Keratinocyte (primary cell): ENCODE results near the gene SPATS2L. TPM values are rescaled to one million over a fixed set of nuclear protein-coding genes. Genes with fewer than 3 reads are reported as not detected.

ENCODE experiments used
- DNase-seq: peaks from one replicate; pipeline ENCODE4 v3.0.0-alpha.2; 2011; ENCODE audit warnings: low read depth, missing footprints, low spot score
- FAIRE-seq: peaks from 2 replicates; lab custom pipeline; 2011; peaks lifted over from hg19 to GRCh38; lab: Jason Lieb, UNC
- H2AFZ ChIP-seq: 2 replicates; pipeline ENCODE4 v1.6.0; 2012; ENCODE audit warnings: low read length, control low read depth, inconsistent platforms; ENCODE audit not compliant: control insufficient read depth
- H3K27ac ChIP-seq: 2 replicates; pipeline ENCODE4 v1.5.1; 2011; ENCODE audit warnings: low read length; ENCODE audit not compliant: control insufficient read depth, insufficient read depth
- H3K27me3 ChIP-seq: 3 replicates; pipeline ENCODE4 v1.6.0; 2011; ENCODE audit warnings: low read length; ENCODE audit not compliant: control insufficient read depth, insufficient read depth; ENCODE audit errors: extremely low read depth
- H3K36me3 ChIP-seq, 2 experiments: 2 replicates in 1 of 2; 3 replicates in 1 of 2; pipeline ENCODE4 v1.5.1; 2011; ENCODE audit warnings: low read length in 2 of 2, mild to moderate bottlenecking in 1 of 2; ENCODE audit not compliant: control insufficient read depth in 2 of 2, insufficient read depth in 2 of 2; ENCODE audit errors: extremely low read depth in 1 of 2
- H3K4me1 ChIP-seq: 3 replicates; pipeline ENCODE4 v1.5.1; 2011; ENCODE audit warnings: low read length; ENCODE audit not compliant: control insufficient read depth, insufficient read depth; ENCODE audit errors: extremely low read depth
- H3K4me2 ChIP-seq: 3 replicates; pipeline ENCODE4 v1.6.0; 2011; ENCODE audit warnings: low read depth, low read length; ENCODE audit not compliant: control insufficient read depth, insufficient read depth; ENCODE audit errors: extremely low read depth
- H3K4me3 ChIP-seq, 3 experiments: fragments of 200-600 bp in 1 of 3; sonication (generic) in 1 of 3; 2 replicates in 2 of 3; 3 replicates in 1 of 3; pipeline ENCODE4 v1.5.1; 2011 to 2016; ENCODE audit warnings: low read length in 3 of 3, mild to moderate bottlenecking in 3 of 3, control low read depth in 2 of 3, inconsistent platforms in 1 of 3, low read depth in 1 of 3, mixed read lengths in 1 of 3, mixed run types in 1 of 3, moderate library complexity in 1 of 3; ENCODE audit not compliant: control insufficient read depth in 2 of 3, insufficient read depth in 2 of 3; ENCODE audit errors: extremely low read depth in 1 of 3
- H3K79me2 ChIP-seq: 2 replicates; pipeline ENCODE4 v1.6.0; 2012; ENCODE audit warnings: low read length; ENCODE audit not compliant: control insufficient read depth, insufficient read depth
- H3K9ac ChIP-seq: 3 replicates; pipeline ENCODE4 v1.6.0; 2011; ENCODE audit warnings: low read length; ENCODE audit not compliant: control insufficient read depth, insufficient read depth; ENCODE audit errors: extremely low read depth
- H3K9me1 ChIP-seq: 3 replicates; pipeline ENCODE4 v1.6.0; 2011; ENCODE audit warnings: low read length; ENCODE audit not compliant: control insufficient read depth, insufficient read depth; ENCODE audit errors: extremely low read depth
- H3K9me3 ChIP-seq: 2 replicates; pipeline ENCODE4 v1.5.1; 2012; ENCODE audit warnings: low read depth, low read length; ENCODE audit not compliant: control insufficient read depth
- H4K20me1 ChIP-seq: 3 replicates; pipeline ENCODE4 v1.6.0; 2011; ENCODE audit warnings: low read length; ENCODE audit not compliant: control insufficient read depth, insufficient read depth; ENCODE audit errors: extremely low read depth
- EZH2 ChIP-seq: IDR thresholded peaks from one replicate; pipeline ENCODE4 v1.6.1; 2012; ENCODE audit warnings: inconsistent platforms, mild to moderate bottlenecking, low read length, moderate library complexity
- dilution Hi-C: fragments of 300-500 bp; cut with MboI; formaldehyde crosslinking; loops from one replicate; pipeline ENCODE4 v1.7.0; 2020; ENCODE audit warnings: low sequenced_read_pairs; ENCODE audit not compliant: extremely low pct_ligation_motif_present
- polyA plus RNA-seq, 5 experiments: library from polyadenylated mRNA; depleted of rRNA in 3 of 5; stranded (reverse) in 3 of 5; stranded (forward) in 1 of 5; unstranded in 1 of 5; fragments of >200 nt; gene quantifications; 1 replicate in 1 of 5; 2 replicates in 3 of 5; 3 replicates in 1 of 5; pipeline versions ENCODE4 v1.2.1 to v1.2.3, GENCODE V29; 2011 to 2012; ENCODE audit warnings: missing spikeins in 2 of 5, low read depth in 1 of 5, low replicate concordance in 1 of 5
- TF ChIP-seq, protein P1 (sequence below), 3 experiments: IDR thresholded peaks in 1 of 3; conservative IDR thresholded peaks in 1 of 3; optimal IDR thresholded peaks in 1 of 3; 2 replicates in 2 of 3; 3 replicates in 1 of 3; pipeline versions ENCODE3 to v1.5.1; 2011; ENCODE audit warnings: low read length in 3 of 3, mild to moderate bottlenecking in 3 of 3, moderate library complexity in 2 of 3, control low read depth in 1 of 3, inconsistent platforms in 1 of 3; ENCODE audit not compliant: insufficient read depth in 2 of 3; ENCODE audit errors: extremely low read depth in 1 of 3

The SPATS2L gene
- polyA plus RNA-seq, 1 donor (not counting 4 experiments of a cell fraction or from before 2014, with no cell fraction given): 95.3 TPM

DNA sequence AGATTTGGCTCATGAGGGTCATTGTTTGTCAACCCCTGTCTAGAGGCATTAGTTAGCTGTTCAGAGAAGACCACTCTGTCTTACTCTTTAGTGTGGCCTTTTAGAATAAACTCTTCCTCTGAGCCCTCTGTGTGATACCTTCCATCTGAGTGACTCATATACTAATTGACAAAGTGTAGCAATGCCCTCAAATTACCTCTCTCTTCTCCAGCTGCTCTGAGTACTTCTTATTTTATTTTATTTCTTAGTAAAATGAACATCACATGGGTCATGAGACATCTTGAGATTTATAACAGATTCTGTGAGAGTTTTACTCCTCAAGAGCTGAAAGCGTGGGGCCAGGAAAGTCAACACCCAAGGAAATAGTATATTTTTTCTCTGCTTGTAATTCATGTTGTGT lies 136.0 kb downstream of the SPATS2L start:
- no peaks in the 10 kb centered on the region for H4K20me1 ChIP-seq
- FAIRE-seq: no peak
- no peak for TF ChIP-seq EZH2
- TF ChIP-seq, protein P1, sequence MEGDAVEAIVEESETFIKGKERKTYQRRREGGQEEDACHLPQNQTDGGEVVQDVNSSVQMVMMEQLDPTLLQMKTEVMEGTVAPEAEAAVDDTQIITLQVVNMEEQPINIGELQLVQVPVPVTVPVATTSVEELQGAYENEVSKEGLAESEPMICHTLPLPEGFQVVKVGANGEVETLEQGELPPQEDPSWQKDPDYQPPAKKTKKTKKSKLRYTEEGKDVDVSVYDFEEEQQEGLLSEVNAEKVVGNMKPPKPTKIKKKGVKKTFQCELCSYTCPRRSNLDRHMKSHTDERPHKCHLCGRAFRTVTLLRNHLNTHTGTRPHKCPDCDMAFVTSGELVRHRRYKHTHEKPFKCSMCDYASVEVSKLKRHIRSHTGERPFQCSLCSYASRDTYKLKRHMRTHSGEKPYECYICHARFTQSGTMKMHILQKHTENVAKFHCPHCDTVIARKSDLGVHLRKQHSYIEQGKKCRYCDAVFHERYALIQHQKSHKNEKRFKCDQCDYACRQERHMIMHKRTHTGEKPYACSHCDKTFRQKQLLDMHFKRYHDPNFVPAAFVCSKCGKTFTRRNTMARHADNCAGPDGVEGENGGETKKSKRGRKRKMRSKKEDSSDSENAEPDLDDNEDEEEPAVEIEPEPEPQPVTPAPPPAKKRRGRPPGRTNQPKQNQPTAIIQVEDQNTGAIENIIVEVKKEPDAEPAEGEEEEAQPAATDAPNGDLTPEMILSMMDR (optimal IDR thresholded peaks at IDR 0.05 in 1 of 3, IDR thresholded peaks at IDR 0.05 in 1 of 3, conservative IDR thresholded peaks at IDR 0.05 in 1 of 3; ENCODE audit: extremely low read depth in 1 of 3, insufficient read depth in 2 of 3, low read length in 3 of 3): no peak

DNA sequence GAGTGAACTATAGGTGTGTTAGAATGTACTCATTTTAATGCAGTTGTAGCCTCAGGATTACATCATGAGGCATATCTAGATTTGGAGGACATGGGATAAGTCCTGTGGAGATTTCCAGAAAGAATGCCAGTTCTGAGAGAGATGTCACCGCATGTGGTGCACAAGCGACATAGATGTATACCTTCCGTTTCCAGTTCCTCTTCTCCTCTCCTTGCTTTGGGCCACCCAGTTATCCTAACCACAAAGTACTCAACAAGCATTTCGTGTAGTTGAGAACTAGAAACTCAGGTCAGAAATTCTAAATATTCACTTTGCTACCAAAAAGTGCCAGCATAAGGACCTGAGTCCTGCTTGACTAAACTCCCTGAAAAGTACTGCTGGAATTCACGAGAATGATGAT lies 136.9 kb downstream of the SPATS2L start:
- Histone ChIP-seq H3K36me3 (peaks cover 13 to 16% of the 10 kb centered on the region in 2 experiments), H3K9me1 (no peaks in the 10 kb centered on the region), H3K4me2 (no peak overlapping the region), H2AFZ (no peak overlapping the region), H3K79me2 (no peaks in the 10 kb centered on the region), H3K4me3 (no peak overlapping the region), H3K27ac (no peak overlapping the region), H3K9ac (no peak overlapping the region), H4K20me1 (no peaks in the 10 kb centered on the region), H3K9me3 (no peaks in the 10 kb centered on the region), H3K4me1 (no peaks in the 10 kb centered on the region), H3K27me3 (no peaks in the 10 kb centered on the region)
- TF ChIP-seq, protein P1 (optimal IDR thresholded peaks at IDR 0.05 in 1 of 3, IDR thresholded peaks at IDR 0.05 in 1 of 3, conservative IDR thresholded peaks at IDR 0.05 in 1 of 3; ENCODE audit: extremely low read depth in 1 of 3, insufficient read depth in 2 of 3, low read length in 3 of 3): no peak
- TF ChIP-seq EZH2: no peak
- DNase-seq (no peak), FAIRE-seq (no peak)
- dilution Hi-C loops: no loop called here

More for the DNA sequence above, 136.0 kb downstream of the SPATS2L start:
- DNase-seq: no peak
- H3K79me2 ChIP-seq: no peaks in the 10 kb centered on the region
- H2AFZ ChIP-seq: no peak overlapping the region
- H3K27ac ChIP-seq: no peak overlapping the region
- H3K9me1 ChIP-seq: no peaks in the 10 kb centered on the region
- dilution Hi-C loops: no loop called here
- H3K4me2 ChIP-seq: no peak overlapping the region
- H3K4me1 ChIP-seq: no peaks in the 10 kb centered on the region
- H3K36me3 ChIP-seq: peaks cover 16% of the 10 kb centered on the region in 2 experiments
- no peak overlapping the region for H3K4me3 ChIP-seq
- H3K9ac ChIP-seq: no peak overlapping the region
- H3K9me3 ChIP-seq: no peaks in the 10 kb centered on the region
- H3K27me3 ChIP-seq: no peaks in the 10 kb centered on the region
